GM18909 (cell line): ENCODE measurements around the gene GULP1.

Experiments
- ATAC-seq: cut with Tn5 transposase; IDR thresholded peaks from one replicate; pipeline ENCODE4 v1.9.1; 2021; ENCODE audit warnings: mild to moderate bottlenecking; ENCODE audit not compliant: unreplicated experiment, poor library complexity

GULP1 gene

GRCh38 chr2:188320861-188321260 lies 29.2 kb downstream of the GULP1 start:
- ATAC-seq: no peak

- no peak for ATAC-seq
Measured at GRCh38 chr2:188322569-188323551, 31.2 kb downstream of the GULP1 start.

GRCh38 chr2:188324067-188324466 lies 32.4 kb downstream of the GULP1 start:
- ATAC-seq: no peak

DNA sequence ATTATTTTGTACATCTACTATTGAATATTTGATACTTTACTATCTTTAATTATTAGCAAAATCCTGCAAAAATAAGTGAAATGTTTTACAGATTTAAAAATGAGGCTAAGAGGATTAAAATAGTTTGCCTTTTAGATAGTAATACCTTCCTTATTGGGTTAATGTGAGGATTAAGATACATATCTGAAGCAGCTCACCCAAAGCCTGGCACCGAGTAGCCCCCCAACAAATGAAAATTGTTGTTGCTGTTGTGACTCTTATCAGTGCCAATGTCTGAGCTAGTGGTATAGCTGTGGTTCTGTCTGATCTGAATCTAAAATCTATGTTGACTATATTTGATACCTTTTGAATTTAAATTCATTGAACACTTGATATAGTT lies 34.6 kb downstream of the GULP1 start:
- ATAC-seq: no peak

- ATAC-seq: no peak
Measured at GRCh38 chr2:188326669-188327301, 35.1 kb downstream of the GULP1 start.

DNA sequence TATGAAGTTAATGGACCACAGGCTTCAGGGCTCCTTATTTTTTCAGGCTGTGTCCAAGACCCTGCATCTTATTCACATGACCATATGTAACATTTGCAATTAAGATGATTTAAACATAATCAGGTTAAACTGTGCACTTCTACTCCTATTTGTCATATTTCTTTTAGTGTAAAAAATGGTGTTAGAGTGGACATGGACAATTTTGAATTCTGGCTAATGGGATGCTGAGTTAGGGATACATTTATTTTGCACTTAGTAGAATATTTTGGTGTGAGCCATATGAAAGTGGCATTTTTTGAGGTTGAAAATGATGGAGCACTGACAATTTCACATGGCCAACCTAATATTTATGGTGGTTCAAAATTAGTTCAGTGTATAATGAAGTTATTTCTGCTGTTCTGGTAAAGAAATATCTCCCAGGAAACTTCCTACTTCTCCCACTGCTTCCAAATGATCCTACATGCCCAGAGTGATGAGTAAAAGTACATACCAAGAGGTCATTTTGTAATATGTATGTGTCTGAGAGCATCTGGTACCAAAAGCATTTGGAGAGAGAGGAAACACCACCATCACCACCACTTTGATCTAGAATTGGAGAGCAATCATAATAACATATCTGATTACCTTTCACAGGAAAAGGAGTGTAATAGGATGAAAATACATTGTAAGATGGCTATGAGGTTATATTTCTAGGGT lies 36.0 kb downstream of the GULP1 start:
- ATAC-seq: no peak

DNA sequence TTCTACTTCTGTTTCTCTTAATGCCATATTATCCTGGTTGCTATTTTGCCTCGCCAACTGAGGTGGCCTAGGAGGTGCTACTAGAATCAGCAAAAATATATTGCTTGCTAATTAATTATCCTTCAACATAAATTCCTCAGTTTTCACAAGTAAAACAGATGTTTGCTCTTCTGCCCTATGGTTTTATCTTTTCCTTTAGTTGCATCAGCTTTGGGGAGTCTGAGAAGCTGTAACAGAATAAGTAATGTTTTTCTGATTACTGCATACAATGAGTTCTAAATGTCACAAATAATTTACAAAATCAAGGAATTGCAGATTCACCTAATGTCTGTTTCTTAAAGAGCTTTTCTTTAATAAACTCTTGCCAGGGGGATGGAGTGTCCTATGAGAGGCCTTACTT lies 36.7 kb downstream of the GULP1 start:
- ATAC-seq: no peak

GRCh38 chr2:188330316-188331053 lies 38.8 kb downstream of the GULP1 start:
- no peak for ATAC-seq

DNA sequence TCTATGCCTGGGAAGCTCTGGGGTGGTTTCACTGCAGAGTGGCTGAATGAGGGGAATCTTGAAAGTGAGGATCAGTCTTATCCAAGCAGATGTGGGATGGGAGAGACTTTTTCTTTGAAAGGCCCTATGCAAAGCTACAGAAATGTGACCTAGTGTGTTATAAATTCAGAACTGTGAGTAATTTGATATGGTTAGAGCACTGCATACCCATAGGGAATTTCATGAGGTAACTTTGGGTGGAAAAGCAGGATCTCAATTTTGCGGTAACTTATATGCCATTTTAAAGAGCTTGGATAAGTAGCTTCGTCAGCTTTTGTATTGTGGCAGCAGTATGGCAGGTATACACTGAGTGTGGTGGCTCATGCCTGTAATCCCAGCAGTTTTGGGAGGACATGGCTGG lies 40.9 kb downstream of the GULP1 start:
- ATAC-seq: no peak

GRCh38 chr2:188333751-188334524 lies 42.3 kb downstream of the GULP1 start:
- ATAC-seq: no peak

GRCh38 chr2:188338463-188338862 lies 46.8 kb downstream of the GULP1 start:
- no peak for ATAC-seq

GRCh38 chr2:188340257-188340656 lies 48.6 kb downstream of the GULP1 start:
- ATAC-seq: no peak

DNA sequence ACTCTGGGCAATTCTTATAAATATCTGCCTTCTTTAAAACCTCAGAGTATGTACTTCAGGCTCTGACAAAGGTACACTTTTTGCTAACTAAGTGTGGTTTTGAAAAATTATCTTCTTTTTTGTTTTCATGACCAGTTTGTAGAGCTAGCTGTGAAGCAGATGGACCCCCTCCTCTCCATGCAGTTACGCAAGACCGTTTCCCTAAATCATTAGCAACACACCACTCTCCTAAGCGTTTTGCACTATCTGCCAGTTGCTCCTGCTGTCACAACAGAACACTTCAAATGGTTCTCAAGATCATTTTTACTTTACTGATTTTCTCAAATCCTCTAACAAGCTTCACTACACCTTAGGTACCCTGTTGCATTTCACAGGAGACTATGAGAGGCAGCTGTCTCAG lies 53.3 kb downstream of the GULP1 start:
- no peak for ATAC-seq

GRCh38 chr2:188345426-188345825 lies 53.8 kb downstream of the GULP1 start:
- no peak for ATAC-seq

DNA sequence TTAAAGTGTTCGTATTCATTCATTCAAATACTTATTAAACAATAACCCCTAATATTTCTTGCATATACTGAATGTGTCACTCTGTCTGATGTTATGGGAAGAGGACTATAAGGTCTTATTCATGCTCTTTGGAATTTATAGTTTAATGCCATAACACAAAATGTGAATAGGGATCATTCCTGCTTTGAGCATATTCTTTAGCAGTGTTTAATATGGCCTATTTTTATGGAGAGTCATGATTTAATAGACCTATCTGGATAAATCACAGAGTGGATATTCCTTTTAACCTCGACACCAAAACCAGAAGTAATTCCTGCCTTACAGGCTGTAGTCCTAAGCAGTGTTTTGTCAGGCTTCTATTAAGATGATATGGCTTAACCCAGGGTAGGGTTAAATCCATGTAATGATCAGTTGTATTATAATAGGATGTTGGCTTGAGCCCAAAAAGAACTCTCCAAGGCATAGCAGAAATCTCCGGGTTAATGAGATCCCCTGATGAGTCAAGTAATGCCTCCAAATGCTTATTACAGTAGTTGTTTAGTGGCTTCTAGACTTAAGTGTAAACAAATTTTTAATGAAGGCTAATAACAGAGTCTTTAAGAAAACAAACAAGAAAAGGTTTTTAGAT lies 54.3 kb downstream of the GULP1 start:
- no peak for ATAC-seq

- ATAC-seq: no peak
Measured at GRCh38 chr2:188349019-188349418, 57.3 kb downstream of the GULP1 start.

DNA sequence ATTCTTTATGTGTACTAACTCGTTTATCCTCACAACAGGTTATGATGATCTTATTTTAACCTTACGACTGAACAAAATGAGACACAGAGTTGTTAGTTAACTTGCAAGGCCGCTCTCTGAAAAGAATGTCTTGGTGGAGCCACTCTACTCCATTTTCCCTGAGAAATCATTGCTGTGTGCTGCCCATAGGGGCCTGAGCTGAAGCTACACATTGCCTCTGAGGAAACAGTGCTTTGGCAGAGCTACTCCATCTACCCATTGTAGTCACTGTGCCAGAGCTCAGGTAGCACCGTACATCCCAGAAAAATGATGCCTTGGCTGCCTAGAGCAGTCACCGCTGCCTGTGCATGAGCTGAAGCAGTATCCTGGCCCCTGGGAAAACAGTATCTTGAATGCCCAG lies 61.6 kb downstream of the GULP1 start:
- ATAC-seq: no peak

GRCh38 chr2:188360485-188361263 lies 69.0 kb downstream of the GULP1 start:
- no peak for ATAC-seq
